ENCODE measurements around the gene IRF4. TPM values are rescaled to one million over a fixed set of nuclear protein-coding genes. Genes with fewer than 3 reads are reported as not detected.

The IRF4 gene
- total RNA-seq: under 0.01 TPM in 1 of 2 replicates, not detected in the other

- no peak for DNase-seq (ENCODE audit: low read depth in 2 of 2)
Measured at GRCh38 chr6:391559-392440, at the start of gene IRF4. Gene IRF4, plus strand, starts transcription at chr6:391752. Its CDS starts 1,401 bp downstream, at chr6:393153.

GRCh38 chr6:341914-342831, 49.4 kb upstream of the IRF4 start:
- no peak for DNase-seq (ENCODE audit: low read depth in 2 of 2)

GRCh38 chr6:342832-343179, 48.7 kb upstream of the IRF4 start:
- no peak for DNase-seq (ENCODE audit: low read depth in 2 of 2)

DNA sequence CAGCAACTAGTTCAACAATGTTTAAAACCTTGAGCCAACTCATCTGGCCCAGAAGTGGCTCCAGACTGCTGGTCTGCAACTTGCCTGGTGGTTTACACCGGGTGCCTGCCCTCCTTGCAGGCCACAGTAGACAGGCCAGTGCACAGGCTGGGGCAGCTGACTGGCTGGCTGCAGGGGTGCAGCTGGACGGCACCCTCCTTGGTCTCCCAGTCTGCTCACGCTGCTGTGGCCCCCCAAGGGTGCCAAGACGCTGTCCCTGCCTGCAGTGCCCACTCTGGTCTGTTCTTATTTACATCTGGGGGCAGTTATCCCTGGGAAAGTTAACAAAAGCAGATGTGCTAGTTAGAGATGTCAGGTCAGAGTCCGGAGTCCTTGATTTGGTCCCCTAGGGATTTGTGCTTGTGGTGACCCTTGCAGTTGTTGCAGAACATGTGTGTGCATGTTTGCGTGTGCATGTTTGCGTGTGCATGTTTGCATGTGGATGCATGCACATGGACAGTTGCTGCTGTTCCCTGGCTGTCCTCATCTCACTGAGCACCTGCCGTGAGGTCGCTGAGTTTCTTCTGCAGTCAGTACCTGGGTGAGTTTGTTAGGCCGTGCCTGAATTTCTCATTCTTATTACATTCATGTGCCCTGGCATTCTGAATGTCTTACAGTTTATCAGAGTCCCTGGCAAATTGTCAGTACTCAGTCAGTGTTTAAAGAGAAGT, 48.2 kb upstream of the IRF4 start:
- no peak for DNase-seq (ENCODE audit: low read depth in 2 of 2)

DNA sequence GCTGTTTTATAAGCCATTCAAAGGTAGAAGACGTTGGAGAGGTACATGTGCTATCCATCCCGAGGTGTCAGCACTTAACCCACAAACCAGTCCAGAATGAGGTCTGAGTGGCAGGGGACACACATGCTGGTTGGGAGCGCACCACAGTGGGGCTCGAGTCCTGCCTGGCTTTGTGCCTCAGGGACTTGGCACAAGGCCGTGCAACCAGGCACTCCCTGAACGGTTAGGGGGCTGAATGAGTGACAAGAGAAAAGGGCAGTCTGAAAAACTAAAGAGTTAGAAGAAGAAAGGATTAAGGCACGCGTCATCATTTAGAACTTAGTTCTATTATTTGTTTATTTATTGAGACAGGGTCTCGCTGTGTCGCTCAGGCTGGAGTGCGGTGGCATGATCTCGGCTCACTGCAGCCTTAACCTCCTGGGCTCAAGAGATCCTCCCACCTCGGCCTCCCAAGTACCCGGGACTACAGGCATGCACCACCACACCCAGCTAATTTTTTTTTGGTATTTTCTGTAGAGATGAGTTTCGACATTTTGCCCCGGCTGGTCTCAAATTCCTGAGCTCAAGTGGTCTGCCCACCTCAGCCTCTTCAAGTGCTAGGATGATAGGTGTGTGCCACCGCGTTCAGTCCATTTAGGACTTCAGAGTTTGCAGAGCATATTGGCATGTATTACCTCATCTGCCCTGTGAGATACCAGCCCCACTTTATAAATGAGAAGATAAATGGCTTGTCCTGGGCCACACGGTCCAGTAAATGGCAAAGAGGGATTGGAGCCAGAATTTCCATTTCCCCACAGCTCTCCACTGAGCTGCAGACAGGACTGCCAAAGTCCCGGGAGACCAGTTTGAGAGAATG, 47.4 kb upstream of the IRF4 start:
- no peak for DNase-seq (ENCODE audit: low read depth in 2 of 2)

GRCh38 chr6:344816-345340, 46.7 kb upstream of the IRF4 start:
- no peak for DNase-seq (ENCODE audit: low read depth in 2 of 2)

- no peak for DNase-seq (ENCODE audit: low read depth in 2 of 2)
Measured at GRCh38 chr6:345747-346385, 45.7 kb upstream of the IRF4 start.

- no peak for DNase-seq (ENCODE audit: low read depth in 2 of 2)
Measured at GRCh38 chr6:346386-347030, 45.0 kb upstream of the IRF4 start.

GRCh38 chr6:347232-347631, 44.3 kb upstream of the IRF4 start:
- no peak for DNase-seq (ENCODE audit: low read depth in 2 of 2)

- no peak for DNase-seq (ENCODE audit: low read depth in 2 of 2)
Measured at GRCh38 chr6:347951-348859, 43.3 kb upstream of the IRF4 start.

DNA sequence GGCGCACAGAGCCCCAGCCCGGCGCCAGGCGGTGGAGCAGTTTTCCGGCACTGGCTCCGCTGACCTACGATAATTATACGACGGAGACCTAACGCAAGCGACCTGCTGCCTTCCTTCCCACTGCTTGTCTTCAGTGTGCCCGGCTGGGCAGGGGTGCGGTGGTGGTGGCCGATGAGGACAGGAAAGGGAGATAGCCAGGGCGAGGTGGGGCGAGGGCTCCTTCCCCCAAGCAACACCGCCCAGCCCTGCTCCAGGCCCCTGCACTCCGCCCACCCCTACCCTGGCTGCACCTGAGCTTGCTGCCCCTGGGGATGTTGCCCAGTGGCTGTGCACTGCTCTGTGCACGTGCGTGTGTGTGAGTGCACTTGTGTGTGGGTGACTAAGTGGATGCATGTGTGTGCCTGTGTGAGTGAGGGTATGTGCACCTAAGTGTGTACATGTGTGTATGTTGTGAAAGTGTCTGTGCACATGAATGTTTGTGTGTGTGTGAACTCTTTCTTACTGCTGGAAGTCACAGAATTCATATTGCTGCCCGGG, 42.6 kb upstream of the IRF4 start:
- DNase-seq (ENCODE audit: low read depth in 2 of 2): no peak

GRCh38 chr6:349491-349921, 42.0 kb upstream of the IRF4 start:
- DNase-seq (ENCODE audit: low read depth in 2 of 2): no peak

GRCh38 chr6:350371-350770, 41.2 kb upstream of the IRF4 start:
- DNase-seq (ENCODE audit: low read depth in 2 of 2): no peak

- no peak for DNase-seq (ENCODE audit: low read depth in 2 of 2)
Measured at GRCh38 chr6:351011-351866, 40.3 kb upstream of the IRF4 start.

DNA sequence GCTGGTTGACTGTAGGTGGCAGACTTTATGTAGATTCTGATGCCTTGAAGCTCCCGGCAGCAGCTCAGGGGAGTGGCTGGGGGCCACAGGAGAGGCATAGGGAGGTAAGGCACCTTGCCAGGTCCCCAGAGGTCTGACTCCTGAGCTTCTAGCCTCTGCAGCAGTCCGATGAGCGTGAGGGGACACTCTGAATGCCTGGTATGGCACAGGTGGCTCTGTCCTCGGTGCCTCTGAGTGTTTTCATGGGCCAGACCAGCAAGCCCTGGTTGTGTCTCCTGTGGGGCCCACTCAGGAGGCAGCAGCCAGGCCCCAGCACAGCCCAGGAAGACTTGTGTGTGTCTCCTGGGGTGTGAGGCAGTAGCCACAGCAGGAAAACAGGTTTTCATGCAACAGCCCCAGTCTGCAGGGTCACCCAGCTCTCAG, 39.7 kb upstream of the IRF4 start:
- DNase-seq (ENCODE audit: low read depth in 2 of 2): no peak

GRCh38 chr6:352474-352873, 39.1 kb upstream of the IRF4 start:
- no peak for DNase-seq (ENCODE audit: low read depth in 2 of 2)

DNA sequence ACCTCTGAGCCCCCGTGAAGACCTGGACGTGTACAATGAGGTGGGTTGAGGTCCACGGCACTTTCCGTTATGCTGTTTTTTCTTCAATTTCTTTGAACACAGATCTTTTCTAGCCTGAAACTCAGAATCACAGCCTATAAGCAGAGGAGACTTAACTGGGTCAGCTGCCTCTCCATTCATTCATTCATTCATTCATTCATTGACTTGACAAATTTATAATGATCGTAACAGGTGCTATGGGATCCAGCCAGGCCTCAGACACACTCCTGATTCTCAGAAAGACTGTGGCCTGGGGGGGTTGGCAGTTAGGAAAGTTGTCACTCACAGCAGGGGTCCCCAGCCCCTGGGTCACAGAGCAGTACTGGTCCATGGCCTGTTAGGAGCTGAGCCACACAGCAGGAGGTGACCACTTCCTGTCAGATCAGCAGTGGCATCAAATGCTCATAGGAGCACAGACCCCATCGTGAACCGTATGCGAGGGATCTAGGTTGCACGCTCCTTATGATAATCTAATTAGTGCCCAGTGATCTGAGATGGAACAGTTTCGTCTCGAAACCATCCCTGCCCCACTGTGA, 38.6 kb upstream of the IRF4 start:
- no peak for DNase-seq (ENCODE audit: low read depth in 2 of 2)

All from dermis microvascular lymphatic vessel endothelial cell (primary cell).